AG09309 (cell line): ENCODE data around the gene PREX1.

Experiments
- DNase-seq: peaks from one replicate; pipeline ENCODE4 v3.0.0-alpha.2; 2010; ENCODE audit warnings: low read depth
- H3K4me3 ChIP-seq: 2 replicates; pipeline ENCODE4 v1.5.1; 2011; ENCODE audit warnings: mild to moderate bottlenecking, low read depth, low read length, moderate library complexity; ENCODE audit not compliant: control insufficient read depth
- TF ChIP-seq, protein P1 (sequence below): IDR thresholded peaks from 2 replicates; pipeline ENCODE4 v1.5.1; 2011; ENCODE audit warnings: mild to moderate bottlenecking, low read depth, low read length, inconsistent platforms; ENCODE audit not compliant: insufficient read depth, control insufficient read depth; ENCODE audit errors: missing control alignments

Gene PREX1

DNA sequence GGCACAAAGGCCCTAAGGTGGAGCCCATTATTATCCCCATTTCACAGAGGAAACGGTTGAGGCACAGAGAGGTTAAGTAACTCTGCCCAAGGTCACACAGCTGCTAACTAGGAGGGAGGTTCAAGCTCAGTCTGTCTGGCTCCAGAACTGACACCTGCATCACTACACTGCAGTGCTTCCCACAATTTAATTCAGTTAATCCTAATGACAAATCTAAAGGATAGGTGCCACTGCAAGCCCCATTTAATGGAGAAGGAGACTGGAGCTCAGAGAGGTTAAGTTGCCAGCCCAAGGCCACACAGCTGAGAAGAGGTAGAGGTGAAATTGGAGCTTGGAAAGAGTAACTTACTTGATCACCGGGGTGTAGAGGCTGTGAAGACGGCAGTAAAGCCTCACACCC, 148.8 kb downstream of the PREX1 start:
- no peak for DNase-seq
- TF ChIP-seq, protein P1, sequence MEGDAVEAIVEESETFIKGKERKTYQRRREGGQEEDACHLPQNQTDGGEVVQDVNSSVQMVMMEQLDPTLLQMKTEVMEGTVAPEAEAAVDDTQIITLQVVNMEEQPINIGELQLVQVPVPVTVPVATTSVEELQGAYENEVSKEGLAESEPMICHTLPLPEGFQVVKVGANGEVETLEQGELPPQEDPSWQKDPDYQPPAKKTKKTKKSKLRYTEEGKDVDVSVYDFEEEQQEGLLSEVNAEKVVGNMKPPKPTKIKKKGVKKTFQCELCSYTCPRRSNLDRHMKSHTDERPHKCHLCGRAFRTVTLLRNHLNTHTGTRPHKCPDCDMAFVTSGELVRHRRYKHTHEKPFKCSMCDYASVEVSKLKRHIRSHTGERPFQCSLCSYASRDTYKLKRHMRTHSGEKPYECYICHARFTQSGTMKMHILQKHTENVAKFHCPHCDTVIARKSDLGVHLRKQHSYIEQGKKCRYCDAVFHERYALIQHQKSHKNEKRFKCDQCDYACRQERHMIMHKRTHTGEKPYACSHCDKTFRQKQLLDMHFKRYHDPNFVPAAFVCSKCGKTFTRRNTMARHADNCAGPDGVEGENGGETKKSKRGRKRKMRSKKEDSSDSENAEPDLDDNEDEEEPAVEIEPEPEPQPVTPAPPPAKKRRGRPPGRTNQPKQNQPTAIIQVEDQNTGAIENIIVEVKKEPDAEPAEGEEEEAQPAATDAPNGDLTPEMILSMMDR = no peak
- H3K4me3 ChIP-seq = no peak overlapping the region

DNA sequence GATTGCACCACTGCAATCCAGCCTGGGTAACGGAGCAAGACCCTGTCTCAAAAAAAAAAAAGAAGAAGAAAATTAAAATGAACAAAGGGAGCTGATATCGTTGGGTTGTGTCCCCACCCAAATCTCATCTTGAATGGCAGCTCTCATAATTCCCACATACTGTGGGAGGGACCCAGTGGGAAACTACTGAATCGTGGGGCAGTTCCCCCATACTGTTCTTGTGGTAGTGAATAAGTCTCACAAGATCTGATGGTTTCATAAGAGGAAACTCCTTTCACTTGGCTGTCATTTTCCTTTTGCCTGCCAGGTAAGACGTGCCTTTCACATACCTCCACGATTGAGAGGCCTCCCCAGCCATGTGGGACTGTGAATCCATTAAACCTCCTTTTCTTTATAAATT, 149.4 kb downstream of the PREX1 start:
- no peak for DNase-seq
- TF ChIP-seq, protein P1 = no peak
- no peak overlapping the region for H3K4me3 ChIP-seq

DNA sequence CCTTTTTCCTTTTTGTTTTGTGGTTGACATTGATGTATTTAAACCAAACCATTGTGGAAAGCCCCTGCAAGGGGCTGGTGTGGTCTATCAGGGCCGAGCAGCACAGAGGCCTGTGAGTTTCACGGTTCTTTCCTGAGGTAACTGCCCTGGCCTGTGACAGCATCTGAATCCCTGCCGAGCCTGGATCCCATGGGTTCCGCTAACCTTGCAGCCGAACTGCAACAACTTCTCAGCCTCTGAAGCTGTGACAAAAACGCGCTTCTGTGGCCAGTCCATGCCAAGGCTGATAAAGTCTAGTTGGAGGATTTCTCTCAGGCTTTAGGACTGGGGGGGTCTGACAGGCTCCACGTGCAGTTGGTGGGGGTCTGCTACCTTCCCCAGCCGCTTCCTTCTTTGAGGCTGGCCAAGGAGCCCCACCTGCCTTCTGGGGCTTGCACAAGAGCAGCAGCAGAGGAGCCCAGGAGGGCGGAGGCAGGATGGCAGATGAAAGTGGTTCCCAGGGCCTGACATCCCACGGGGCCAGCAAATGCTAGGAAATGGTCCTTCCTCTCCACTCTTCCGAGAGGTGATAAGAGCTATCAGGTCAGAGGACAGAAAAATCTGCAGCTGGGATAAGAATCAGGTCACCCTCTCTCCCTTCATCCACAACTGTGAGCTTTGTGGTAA, 150.9 kb downstream of the PREX1 start:
- no peak overlapping the region for H3K4me3 ChIP-seq
- TF ChIP-seq, protein P1 = no peak
- DNase-seq = no peak

DNA sequence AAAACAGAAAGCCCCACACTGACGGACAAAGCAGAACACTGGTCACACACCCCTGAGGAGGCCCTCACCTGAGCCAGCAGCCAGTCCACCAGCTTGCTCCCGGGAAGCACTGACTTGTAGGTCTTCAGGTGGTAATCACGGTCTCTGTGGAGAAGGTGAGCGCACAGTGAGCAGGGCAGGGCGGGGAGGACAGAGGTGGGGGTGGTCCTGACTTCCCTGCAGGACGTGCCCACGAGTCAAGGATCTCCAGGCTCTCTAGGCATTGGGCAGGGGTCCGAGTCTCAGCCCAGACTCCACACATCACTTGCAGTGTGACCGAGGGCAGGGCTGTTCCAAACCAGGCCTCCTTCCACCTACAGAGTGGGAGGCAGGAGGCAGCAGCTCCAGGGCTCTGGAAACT, 151.7 kb downstream of the PREX1 start:
- H3K4me3 ChIP-seq = no peak overlapping the region
- TF ChIP-seq, protein P1 = no peak
- DNase-seq = no peak

DNA sequence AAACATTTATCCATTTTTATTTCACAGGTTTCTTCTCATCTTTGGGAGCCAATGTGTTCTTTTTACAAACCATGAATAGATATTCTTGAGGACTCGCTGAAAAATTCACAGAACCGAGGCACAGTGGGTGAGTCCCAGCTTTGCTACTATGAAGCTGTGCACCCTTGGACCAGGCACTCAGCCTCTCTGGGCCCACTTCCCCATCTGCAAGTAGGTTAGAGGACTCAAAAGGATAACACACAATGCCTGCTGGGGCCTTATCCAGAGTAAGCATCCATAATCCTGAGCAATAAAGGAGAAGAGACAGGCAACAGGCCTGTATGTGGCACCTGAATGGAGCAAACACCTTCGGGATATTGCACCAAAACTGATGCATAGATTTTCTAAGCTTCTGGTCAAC, 153.3 kb downstream of the PREX1 start:
- TF ChIP-seq, protein P1 = no peak
- no peak overlapping the region for H3K4me3 ChIP-seq
- DNase-seq = no peak

DNA sequence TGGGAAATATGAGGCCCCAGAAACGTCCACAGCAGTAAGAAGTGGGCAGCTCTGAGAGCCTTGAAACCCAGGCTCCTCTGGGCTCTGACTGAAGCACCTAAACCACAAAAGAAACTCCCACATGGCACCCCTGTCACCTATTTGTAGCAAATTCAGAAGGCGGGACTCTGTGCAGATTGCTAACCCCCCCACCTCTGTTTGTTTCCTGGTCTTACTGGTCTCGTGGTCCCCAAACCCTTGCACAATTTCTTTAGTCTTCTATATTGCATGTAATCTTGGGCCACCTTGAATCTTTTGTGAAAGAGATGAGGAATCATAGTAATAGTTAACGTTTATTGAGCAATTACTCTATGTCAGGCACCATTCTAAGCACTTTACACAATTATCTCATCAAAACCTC, 154.3 kb downstream of the PREX1 start:
- no peak overlapping the region for H3K4me3 ChIP-seq
- no peak for DNase-seq
- TF ChIP-seq, protein P1 = no peak
